Heart left ventricle (tissue), 16 donors: ENCODE measurements around the gene ZDHHC24. TPM values are rescaled to one million over a fixed set of nuclear protein-coding genes. Genes with fewer than 3 reads are reported as not detected.

ENCODE experiments used
- ATAC-seq, 4 donors: fragments of 200-7000 bp; cut with Tn5 transposase; one replicate each; pipeline ENCODE4 v1.9.1; 2020 to 2022; ENCODE audit warnings: moderate library complexity in 4 of 4, mild to moderate bottlenecking in 3 of 4, moderate number of reproducible peaks in 1 of 4
- DNase-seq, 5 donors: peaks; one replicate each; pipeline ENCODE4 v3.0.0-alpha.2; 2020
- H3K27ac ChIP-seq, 12 donors: fragments of 200-600 bp; sonication (generic) in 4 of 12; one replicate each; pipeline versions ENCODE4 v1.5.0 to v1.8.0; 2016 to 2022; ENCODE audit warnings: mild to moderate bottlenecking in 2 of 12
- H3K27me3 ChIP-seq, 9 donors: fragments of 200-600 bp; sonication (generic) in 2 of 9; one replicate each; pipeline versions ENCODE4 v1.5.1 to v1.8.0; 2016 to 2022; ENCODE audit warnings: mild to moderate bottlenecking in 3 of 9
- H3K36me3 ChIP-seq, 9 donors: fragments of 200-600 bp; sonication (generic) in 2 of 9; one replicate each; pipeline versions ENCODE4 v1.5.0 to v1.8.0; 2018 to 2022; ENCODE audit warnings: mild to moderate bottlenecking in 2 of 9
- H3K4me1 ChIP-seq, 12 donors: fragments of 200-600 bp; sonication (generic) in 4 of 12; one replicate each; pipeline versions ENCODE4 v1.5.0 to v1.8.0; 2016 to 2022; ENCODE audit warnings: mild to moderate bottlenecking in 3 of 12
- H3K4me3 ChIP-seq, 12 donors: fragments of 200-600 bp; sonication (generic) in 4 of 12; one replicate each; pipeline versions ENCODE4 v1.5.0 to v1.8.0; 2017 to 2022; ENCODE audit warnings: mild to moderate bottlenecking in 9 of 12, moderate library complexity in 4 of 12
- H3K9me3 ChIP-seq, 12 donors: fragments of 200-600 bp; sonication (generic) in 4 of 12; one replicate each; pipeline versions ENCODE4 v1.5.0 to v1.8.0; 2016 to 2022; ENCODE audit warnings: mild to moderate bottlenecking in 1 of 12
- POLR2A ChIP-seq, 2 donors: fragments of 450-650 bp; IDR thresholded peaks; one replicate each; pipeline ENCODE4 v1.6.1; 2017; ENCODE audit warnings: antibody characterized with exemption in 2 of 2, mild to moderate bottlenecking in 2 of 2, moderate library complexity in 2 of 2
- WGBS, 4 donors: extraction: QIAGEN DNeasy Blood & Tissue Kit in 2 of 4; methylation state at CpG; one replicate each; pipeline versions ENCODE4 v1.1.5 to v1.1.7; 2013 to 2018; 5-methylcytosine and 5-hydroxymethylcytosine counted together
- intact Hi-C, 10 donors: fragments of 100-400 bp; cut with DNase I; formaldehyde crosslinking; loops; one replicate each; pipeline versions ENCODE4 v1.11.1 to v1.14.2; 2022
- polyA plus RNA-seq, 2 donors: library from polyadenylated mRNA; stranded (reverse); fragments of 200-250 nt; gene quantifications; one replicate each; pipeline ENCODE4 v1.2.3, GENCODE V29; 2013
- total RNA-seq, 9 donors: library from RNA; depleted of rRNA in 2 of 9; stranded (reverse); fragments of >200 nt in 2 of 9; fragmentation: NEBNext Ultra II Directional in 3 of 9; extraction: Animal tissue kit (Norgen Biotek cat#: 25700) in 3 of 9; gene quantifications; one replicate each; pipeline versions ENCODE4 v1.1.0 to v1.2.4, GENCODE V29; 2016 to 2023
- TF ChIP-seq, protein P1 (sequence below), 12 donors: fragments of 200-600 bp; sonication (generic) in 4 of 12; IDR thresholded peaks; one replicate each; pipeline versions ENCODE4 v1.5.0 to v1.8.0; 2018 to 2022; ENCODE audit warnings: antibody characterized with exemption in 12 of 12, mild to moderate bottlenecking in 5 of 12
- donor health status: ischemic (EF 13 %, LVEDD 7.1; RV severe dilation, severe dysfunction).
- donor health status: healthy with polysubstance abuse.
- donor health status: DM: no; HTN: yes; CAD: no.
- donor health status: DM: no; HTN: no; CAD: no.
- donor health status: ischemic (EF 25% LVEDD 6.9; RV normal size, moderate dysfunction).
- donor health status: ischemic (EF 25% LVEDD 5.7; RV mildly dilated, moderate dysfunction).
- donor health status: healthy.
- donor health status: DM: yes; HTN: yes; CAD: no.
- donor health status: ischemic (EF 35%, LVEDD 5.7; RV mildly dilated, moderate dysfunction).
- donor health status: nonischemic (EF 11% LVEDD 7.7; RV severe dilation, severe dysfunction).
- donor health status: DM: yes; HTN: yes; CAD: no.
- donor health status: PGD.
- donor health status: ischemic (EF 29% LVEDD 5.4; RV normal size, mild dysfunction).
- donor health status: nonischemic (EF 23%, LVEDD 6.1; RV moderate dilation, normal function).

Gene ZDHHC24
- total and polyA plus RNA-seq, 11 donors: 5.1 to 13.2 (median 6.7) TPM

GRCh38 chr11:66505276-66505816, 40.5 kb downstream of the ZDHHC24 start:
- 43 to 94% (median 89%) methylated on average over 1 of the region's 1 CpG for WGBS, 4 donors
- Histone ChIP-seq H3K9me3 (no peaks in the 10 kb centered on the region), H3K4me1 (peaks cover 0 to 8% (median 3%) of the 10 kb centered on the region in 12 donors), H3K27ac (no peak overlapping the region), H3K27me3 (no peaks in the 10 kb centered on the region), H3K4me3 (no peak overlapping the region), H3K36me3 (peaks cover 0 to 32% (median 6%) of the 10 kb centered on the region in 9 donors)
- no peak for ATAC-seq
- intact Hi-C loops: no loop called here
- TF ChIP-seq, protein P1, sequence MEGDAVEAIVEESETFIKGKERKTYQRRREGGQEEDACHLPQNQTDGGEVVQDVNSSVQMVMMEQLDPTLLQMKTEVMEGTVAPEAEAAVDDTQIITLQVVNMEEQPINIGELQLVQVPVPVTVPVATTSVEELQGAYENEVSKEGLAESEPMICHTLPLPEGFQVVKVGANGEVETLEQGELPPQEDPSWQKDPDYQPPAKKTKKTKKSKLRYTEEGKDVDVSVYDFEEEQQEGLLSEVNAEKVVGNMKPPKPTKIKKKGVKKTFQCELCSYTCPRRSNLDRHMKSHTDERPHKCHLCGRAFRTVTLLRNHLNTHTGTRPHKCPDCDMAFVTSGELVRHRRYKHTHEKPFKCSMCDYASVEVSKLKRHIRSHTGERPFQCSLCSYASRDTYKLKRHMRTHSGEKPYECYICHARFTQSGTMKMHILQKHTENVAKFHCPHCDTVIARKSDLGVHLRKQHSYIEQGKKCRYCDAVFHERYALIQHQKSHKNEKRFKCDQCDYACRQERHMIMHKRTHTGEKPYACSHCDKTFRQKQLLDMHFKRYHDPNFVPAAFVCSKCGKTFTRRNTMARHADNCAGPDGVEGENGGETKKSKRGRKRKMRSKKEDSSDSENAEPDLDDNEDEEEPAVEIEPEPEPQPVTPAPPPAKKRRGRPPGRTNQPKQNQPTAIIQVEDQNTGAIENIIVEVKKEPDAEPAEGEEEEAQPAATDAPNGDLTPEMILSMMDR (IDR thresholded peaks at IDR 0.05): no peak
- no peak for TF ChIP-seq POLR2A (IDR thresholded peaks at IDR 0.05)
- DNase-seq: no peak

DNA sequence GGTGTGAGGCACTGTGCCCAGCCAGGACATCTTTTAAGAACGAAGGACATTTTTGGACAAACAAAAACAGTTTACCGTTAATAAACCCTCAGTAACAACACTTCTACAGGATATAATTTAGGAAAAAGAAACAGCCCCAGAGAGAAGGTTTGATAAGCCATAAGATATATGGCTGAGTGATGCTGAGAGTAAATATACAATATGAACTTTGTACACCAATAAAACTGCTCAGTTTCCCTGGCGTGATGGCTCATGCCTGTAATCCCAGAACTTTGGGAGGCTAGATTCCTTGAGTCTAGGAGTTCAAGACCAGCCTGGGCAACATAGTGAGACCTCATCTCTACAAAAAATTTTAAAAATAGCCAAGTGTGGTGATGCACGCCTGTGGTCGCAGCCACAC, 47.3 kb downstream of the ZDHHC24 start:
- ATAC-seq: no peak
- H3K27ac ChIP-seq: no peak overlapping the region
- DNase-seq: no peak
- no peaks in the 10 kb centered on the region for H3K9me3 ChIP-seq
- intact Hi-C loops: no loop called here
- no peaks in the 10 kb centered on the region for H3K4me1 ChIP-seq
- no peaks in the 10 kb centered on the region for H3K27me3 ChIP-seq
- 94 to 97% (median 95%) methylated on average over 5 of the region's 5 CpGs for WGBS, 4 donors
- no peak overlapping the region for H3K4me3 ChIP-seq
- no peak for TF ChIP-seq POLR2A (IDR thresholded peaks at IDR 0.05)
- TF ChIP-seq, protein P1 (IDR thresholded peaks at IDR 0.05): no peak
- H3K36me3 ChIP-seq: peaks cover 0 to 70% (median 32%) of the 10 kb centered on the region in 9 donors

GRCh38 chr11:66497206-66497605, 48.6 kb downstream of the ZDHHC24 start:
- TF ChIP-seq POLR2A (IDR thresholded peaks at IDR 0.05): no peak
- TF ChIP-seq, protein P1 (IDR thresholded peaks at IDR 0.05): no peak
- peak in 1 of 5 donors; percentile 16 for DNase-seq

DNA sequence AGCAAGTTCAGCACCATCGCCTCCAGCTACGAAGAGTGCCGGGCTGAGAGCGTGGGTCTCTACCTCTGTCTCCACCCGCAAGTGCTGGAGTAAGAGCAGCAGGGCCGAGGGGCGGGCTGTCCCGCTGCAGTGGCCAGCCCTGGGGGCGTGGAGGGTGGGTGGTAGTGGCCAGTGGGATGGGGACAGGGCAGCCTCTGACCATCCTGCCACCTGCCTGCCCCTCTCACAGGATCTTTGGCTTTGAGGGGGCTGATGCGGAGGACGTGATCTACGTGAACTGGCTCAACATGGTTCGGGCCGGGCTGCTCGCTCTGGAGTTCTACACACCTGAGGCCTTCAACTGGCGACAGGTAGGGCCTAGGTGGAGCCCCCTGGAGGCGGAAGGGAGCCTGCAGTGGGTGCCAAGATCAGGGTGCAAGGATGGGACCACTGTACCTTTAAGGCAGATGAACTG, 50.4 kb downstream of the ZDHHC24 start:
- no peak for ATAC-seq
- no peak overlapping the region for H3K4me3 ChIP-seq
- no peak overlapping the region for H3K27ac ChIP-seq
- intact Hi-C loops: no loop called here
- peak in 1 of 5 donors; percentile 14 for DNase-seq
- no peaks in the 10 kb centered on the region for H3K4me1 ChIP-seq
- H3K9me3 ChIP-seq: no peaks in the 10 kb centered on the region
- no peaks in the 10 kb centered on the region for H3K27me3 ChIP-seq
- 87 to 96% (median 92%) methylated on average over 8 to 17 of the region's 17 CpGs for WGBS, 4 donors
- no peak for TF ChIP-seq POLR2A (IDR thresholded peaks at IDR 0.05)
- TF ChIP-seq, protein P1 (IDR thresholded peaks at IDR 0.05): peak in 1 of 12 donors; percentile 11
- peaks cover 0 to 85% (median 37%) of the 10 kb centered on the region in 9 donors for H3K36me3 ChIP-seq

More at GRCh38 chr11:66497206-66497605, 48.6 kb downstream of the ZDHHC24 start:
- Histone ChIP-seq H3K9me3 (no peaks in the 10 kb centered on the region), H3K4me1 (no peaks in the 10 kb centered on the region), H3K4me3 (no peak overlapping the region), H3K36me3 (peaks cover 0 to 75% (median 40%) of the 10 kb centered on the region in 9 donors), H3K27me3 (no peaks in the 10 kb centered on the region), H3K27ac (no peak overlapping the region)
- no peak for ATAC-seq
- intact Hi-C loops: no loop called here
- 81 to 98% (median 96%) methylated on average over 5 to 16 of the region's 16 CpGs for WGBS, 4 donors
